Karpas-422 (cell line): ENCODE measurements around the gene NUP133. TPM values are rescaled to one million over a fixed set of nuclear protein-coding genes. Genes with fewer than 3 reads are reported as not detected.

Experiments used
- DNase-seq: peaks from one replicate; pipeline ENCODE4 v3.0.0-alpha.2; 2015
- H2AFZ ChIP-seq: fragments of 200-600 bp; sonication (generic); 2 replicates; pipeline ENCODE4 v1.6.1; 2014; ENCODE audit warnings: antibody characterized with exemption, low read length, mixed read lengths
- H3K27ac ChIP-seq: fragments of 200-600 bp; sonication (generic); 2 replicates; pipeline ENCODE4 v1.5.1; 2014; ENCODE audit warnings: mild to moderate bottlenecking, low read length, moderate library complexity
- H3K27me3 ChIP-seq: fragments of 200-600 bp; sonication (generic); 2 replicates; pipeline ENCODE4 v1.6.1; 2014; ENCODE audit warnings: low read length, mixed read lengths
- H3K36me3 ChIP-seq: fragments of 200-600 bp; sonication (generic); 2 replicates; pipeline ENCODE4 v1.6.1; 2014; ENCODE audit warnings: low read length, mixed read lengths; ENCODE audit not compliant: insufficient read depth
- H3K4me1 ChIP-seq: fragments of 200-600 bp; sonication (generic); 2 replicates; pipeline ENCODE4 v1.6.1; 2014; ENCODE audit warnings: mild to moderate bottlenecking, low read length, mixed read lengths
- H3K4me2 ChIP-seq: fragments of 200-600 bp; sonication (generic); 2 replicates; pipeline ENCODE4 v1.6.1; 2014; ENCODE audit warnings: low read length, low read depth, mild to moderate bottlenecking; ENCODE audit not compliant: poor library complexity, severe bottlenecking
- H3K4me3 ChIP-seq: fragments of 200-600 bp; sonication (generic); 2 replicates; pipeline ENCODE4 v1.5.1; 2014; ENCODE audit warnings: mild to moderate bottlenecking, antibody characterized with exemption, low read length, mixed read lengths
- H3K79me2 ChIP-seq: fragments of 200-600 bp; sonication (generic); 2 replicates; pipeline ENCODE4 v1.6.1; 2014; ENCODE audit warnings: mild to moderate bottlenecking, low read length, mixed read lengths
- H3K9ac ChIP-seq: fragments of 200-600 bp; sonication (generic); 2 replicates; pipeline ENCODE4 v1.6.0; 2014; ENCODE audit warnings: low read length
- H3K9me2 ChIP-seq: fragments of 200-600 bp; sonication (generic), shearing (Covaris generic); replicated peaks from 2 replicates; pipeline ENCODE4 v1.6.0; 2014; ENCODE audit warnings: mild to moderate bottlenecking, low read length, moderate library complexity; ENCODE audit not compliant: insufficient read depth
- H3K9me3 ChIP-seq: fragments of 300-700, 200-600 bp; sonication (generic); 2 replicates; pipeline ENCODE4 v1.6.1; 2014; ENCODE audit warnings: low read length, mixed read lengths
- H4K20me1 ChIP-seq: fragments of 200-600 bp; sonication (generic); 2 replicates; pipeline ENCODE4 v1.6.1; 2014; ENCODE audit warnings: mild to moderate bottlenecking, antibody characterized with exemption, low read length, low read depth; ENCODE audit not compliant: insufficient read depth
- small RNA-seq: library from RNA; depleted of rRNA; stranded (forward); fragments of <200 nt; gene quantifications from one replicate; pipeline ENCODE3, GENCODE V24; 2014
- total RNA-seq: library from RNA; depleted of rRNA; stranded (reverse); fragments of >200 nt; shearing (Covaris generic); gene quantifications from 2 replicates; pipeline ENCODE4 v1.2.3, GENCODE V29; 2014; ENCODE audit warnings: low replicate concordance; rRNA removed

The NUP133 gene
- total RNA-seq, 1 experiment from 2014 or later: 56.9 TPM

- Histone ChIP-seq H3K9ac (no peak overlapping the region), H3K4me2 (no peak overlapping the region), H3K27me3 (no peaks in the 10 kb centered on the region), H3K9me3 (no peaks in the 10 kb centered on the region), H3K36me3 (no peaks in the 10 kb centered on the region), H3K4me1 (no peaks in the 10 kb centered on the region), H3K9me2 (no peaks in the 10 kb centered on the region), H3K79me2 (no peaks in the 10 kb centered on the region), H3K27ac (no peak overlapping the region), H2AFZ (no peak overlapping the region), H3K4me3 (no peak overlapping the region), H4K20me1 (peaks cover 3% of the 10 kb centered on the region; the same call in 1 of the 2 replicates)
- no peak for DNase-seq
Observed at GRCh38 chr1:229392936-229393335, 115.2 kb downstream of the NUP133 start.

Small RNA genes lying within 50 kb of the gene (small RNA-seq; reads per million reads assigned to genes)
- not detected for gene RN7SKP276
- gene RNA5SP78: not detected
- gene RNU4-21P: not detected

Other genes starting within 250 kb of the NUP133 start
- gene RAB4A, start 237.2 kb downstream of the NUP133 start, total RNA-seq: not detected in 2 replicates
- 0.40 and 1.8 TPM in 2 replicates for gene CCSAP, start 165.3 kb downstream of the NUP133 start, total RNA-seq
- not detected in 2 replicates for gene ACTA1, start 74.2 kb downstream of the NUP133 start, total RNA-seq
- 19.9 and 27.8 TPM in 2 replicates for gene ABCB10, start 50.4 kb upstream of the NUP133 start, total RNA-seq
- gene TAF5L, start 117.8 kb upstream of the NUP133 start, total RNA-seq: 30.7 and 32.6 TPM in 2 replicates
- 14.1 and 15.0 TPM in 2 replicates for gene URB2, start 117.9 kb upstream of the NUP133 start, total RNA-seq